Renal pelvis (tissue), 4 donors: Measurements from ENCODE around the gene TSHZ1. TPM values are rescaled to one million over a fixed set of nuclear protein-coding genes. Genes with fewer than 3 reads are reported as not detected.

ENCODE experiments used
- DNase-seq: peaks from one replicate; pipeline ENCODE4 v3.0.0-alpha.2; 2013
- polyA plus RNA-seq, 3 donors: library from polyadenylated mRNA; unstranded; fragments of 120-200 nt; gene quantifications; one replicate each; pipeline ENCODE4 v1.2.1, GENCODE V29; 2013; ENCODE audit not compliant: insufficient read length in 3 of 3

Gene TSHZ1
- polyA plus RNA-seq, 3 donors, result 32.5 to 35.6 (median 34.8) TPM

GRCh38 chr18:75244351-75245313, 34.0 kb downstream of the TSHZ1 start:
- DNase-seq, result no peak

- DNase-seq, result no peak
Measured at GRCh38 chr18:75246721-75247610, 36.4 kb downstream of the TSHZ1 start.

GRCh38 chr18:75247611-75248421, 37.2 kb downstream of the TSHZ1 start:
- no peak for DNase-seq

- DNase-seq, result no peak
Measured at GRCh38 chr18:75248426-75249174, 38.0 kb downstream of the TSHZ1 start.

- no peak for DNase-seq
Measured at GRCh38 chr18:75249175-75249518, 38.5 kb downstream of the TSHZ1 start.

GRCh38 chr18:75249672-75250470, 39.3 kb downstream of the TSHZ1 start:
- DNase-seq, result no peak

- no peak for DNase-seq
Measured at GRCh38 chr18:75250471-75250821, 39.8 kb downstream of the TSHZ1 start.

- no peak for DNase-seq
Measured at GRCh38 chr18:75251466-75251865, 40.9 kb downstream of the TSHZ1 start.

GRCh38 chr18:75252136-75252535, 41.5 kb downstream of the TSHZ1 start:
- no peak for DNase-seq

- DNase-seq, result no peak
Measured at GRCh38 chr18:75253043-75253442, 42.4 kb downstream of the TSHZ1 start.

- DNase-seq, result no peak
Measured at GRCh38 chr18:75253784-75254183, 43.2 kb downstream of the TSHZ1 start.

GRCh38 chr18:75255094-75255493, 44.5 kb downstream of the TSHZ1 start:
- DNase-seq, result no peak

GRCh38 chr18:75256376-75256775, 45.8 kb downstream of the TSHZ1 start:
- DNase-seq, result no peak

- DNase-seq, result no peak
Measured at GRCh38 chr18:75257605-75258004, 47.0 kb downstream of the TSHZ1 start.

- DNase-seq, result no peak
Measured at GRCh38 chr18:75261430-75262223, 51.0 kb downstream of the TSHZ1 start.

- DNase-seq, result no peak
Measured at GRCh38 chr18:75262511-75262910, 51.9 kb downstream of the TSHZ1 start.

GRCh38 chr18:75264195-75264594, 53.6 kb downstream of the TSHZ1 start:
- no peak for DNase-seq

GRCh38 chr18:75264926-75265597, 54.5 kb downstream of the TSHZ1 start:
- DNase-seq, result no peak

- no peak for DNase-seq
Measured at GRCh38 chr18:75265872-75266271, 55.3 kb downstream of the TSHZ1 start.
